GM19099 (cell line): Measurements from ENCODE around the gene ZNF618.

Experiments used
- POLR2A ChIP-seq: IDR thresholded peaks from 3 replicates; pipeline ENCODE4 v1.6.1; 2011; ENCODE audit warnings: low read depth; ENCODE audit not compliant: insufficient read length; ENCODE audit errors: extremely low read depth

ZNF618 gene

DNA sequence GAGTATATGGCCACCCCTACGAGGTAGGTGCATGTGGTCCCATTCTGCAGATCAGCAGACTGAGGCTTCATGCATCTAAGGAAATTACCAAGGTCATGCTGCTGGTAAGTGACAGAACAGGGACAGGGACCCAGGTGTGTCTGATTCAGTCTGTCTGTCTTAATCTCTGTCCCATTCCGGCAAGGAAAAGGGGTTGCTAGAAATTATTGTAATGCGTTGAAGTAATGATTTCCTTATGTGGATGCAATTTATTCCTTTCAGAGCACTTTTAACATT, 125.2 kb downstream of the ZNF618 start:
- TF ChIP-seq POLR2A, result no peak

DNA sequence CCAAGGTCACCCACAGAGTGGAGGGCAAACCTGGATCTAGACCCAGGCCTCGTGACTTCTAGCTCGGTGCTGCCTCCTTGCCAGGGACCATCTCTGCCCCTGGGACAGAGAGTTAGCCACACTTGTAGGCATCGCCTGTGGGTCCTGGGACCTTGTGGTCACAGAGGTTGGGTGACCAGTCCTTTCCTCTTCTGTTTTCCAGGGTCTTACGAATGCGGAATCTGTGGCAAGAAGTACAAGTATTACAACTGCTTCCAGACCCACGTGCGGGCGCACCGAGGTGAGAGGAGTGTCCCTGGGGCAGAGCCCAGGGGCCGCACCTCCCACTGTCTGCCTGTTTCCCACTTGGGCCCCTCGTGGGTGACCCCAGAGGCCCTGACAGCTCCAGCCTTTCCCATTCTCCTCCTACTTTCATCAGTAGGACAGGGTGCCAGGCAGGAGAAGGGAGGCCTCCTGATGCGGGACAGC, 125.7 kb downstream of the ZNF618 start:
- no peak for TF ChIP-seq POLR2A

DNA sequence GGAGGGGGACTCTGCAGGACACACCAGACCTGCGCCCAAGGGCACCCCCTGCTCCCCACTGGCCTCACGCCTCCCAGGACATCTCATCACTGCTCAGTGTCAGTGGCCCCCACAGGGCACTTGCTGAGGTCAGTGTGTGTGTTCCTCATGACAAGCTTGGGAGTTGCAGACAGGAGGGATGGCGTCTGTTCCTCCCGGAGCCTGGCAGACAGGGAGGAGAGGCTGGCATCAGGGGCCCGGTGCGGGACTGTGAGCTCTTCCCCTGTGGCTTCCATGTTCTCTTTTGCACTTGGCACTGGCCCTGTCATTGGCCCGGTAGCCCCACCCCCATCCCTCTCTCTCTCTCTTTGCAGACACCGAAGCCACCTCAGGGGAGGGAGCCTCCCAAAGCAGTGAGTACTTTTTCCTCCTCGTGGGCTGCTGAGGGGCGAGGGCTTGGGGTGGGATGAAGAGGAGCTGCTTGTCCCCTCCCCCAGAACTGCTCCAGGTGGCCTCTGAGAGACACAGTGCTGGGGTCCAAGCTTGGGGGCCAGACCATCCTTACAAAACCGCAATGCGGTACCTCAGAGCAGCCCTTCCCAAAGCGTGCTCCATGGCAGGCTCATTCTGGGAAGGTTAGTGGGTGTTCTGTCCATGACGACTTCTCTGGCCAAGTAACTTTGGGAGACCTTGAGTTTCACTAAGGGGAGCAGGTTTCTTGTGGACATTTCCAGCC, 126.3 kb downstream of the ZNF618 start:
- no peak for TF ChIP-seq POLR2A

- no peak for TF ChIP-seq POLR2A
Measured at GRCh38 chr9:114002986-114003350, 126.9 kb downstream of the ZNF618 start.

DNA sequence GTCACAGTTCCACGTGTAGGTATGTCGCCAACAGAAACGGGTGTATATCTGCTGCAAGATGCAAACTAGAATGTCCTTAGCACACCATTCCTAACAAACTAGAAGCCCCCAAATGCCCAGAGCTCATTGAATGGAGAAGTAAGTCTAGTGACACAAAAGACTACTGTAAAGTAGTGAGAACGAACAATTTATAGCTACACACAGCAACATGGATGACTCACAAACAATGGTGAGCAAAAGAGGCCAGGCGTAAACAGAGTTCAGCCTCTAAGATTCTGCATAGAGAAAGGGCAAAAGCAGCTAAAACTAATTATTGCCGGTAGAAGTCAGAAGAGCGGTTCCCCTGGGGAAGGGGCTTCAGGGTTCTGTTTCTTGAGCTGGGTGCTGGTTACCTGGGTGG, 127.2 kb downstream of the ZNF618 start:
- no peak for TF ChIP-seq POLR2A

GRCh38 chr9:114003758-114004157, 127.6 kb downstream of the ZNF618 start:
- TF ChIP-seq POLR2A, result no peak

DNA sequence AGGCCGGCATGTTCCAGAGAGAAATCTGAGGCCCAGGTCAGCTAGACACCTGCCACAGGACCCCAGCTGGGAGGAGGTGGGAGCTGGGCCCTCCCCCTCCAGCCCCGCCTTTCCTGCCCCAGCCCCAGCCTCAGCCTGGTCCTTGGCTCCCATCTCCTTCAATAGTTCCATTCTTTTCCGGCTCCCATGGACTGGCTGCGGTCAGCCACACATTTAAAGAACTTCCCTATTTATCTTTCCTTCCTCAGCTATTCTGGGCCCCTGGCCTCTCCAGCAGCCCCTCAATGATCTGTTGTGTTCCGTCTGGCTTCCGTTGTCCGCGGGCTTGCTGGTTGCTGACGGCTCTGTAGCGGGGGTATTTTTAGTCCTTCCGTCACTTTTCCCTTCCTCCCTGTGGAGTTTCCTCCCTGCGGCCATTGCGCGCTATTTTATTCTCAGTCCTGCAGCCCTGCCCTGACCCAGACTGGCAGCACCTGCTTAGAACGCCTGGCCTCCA, 128.2 kb downstream of the ZNF618 start:
- no peak for TF ChIP-seq POLR2A

- no peak for TF ChIP-seq POLR2A
Measured at GRCh38 chr9:114005371-114006154, 129.5 kb downstream of the ZNF618 start.

GRCh38 chr9:114006155-114006550, 130.0 kb downstream of the ZNF618 start:
- TF ChIP-seq POLR2A, result no peak

DNA sequence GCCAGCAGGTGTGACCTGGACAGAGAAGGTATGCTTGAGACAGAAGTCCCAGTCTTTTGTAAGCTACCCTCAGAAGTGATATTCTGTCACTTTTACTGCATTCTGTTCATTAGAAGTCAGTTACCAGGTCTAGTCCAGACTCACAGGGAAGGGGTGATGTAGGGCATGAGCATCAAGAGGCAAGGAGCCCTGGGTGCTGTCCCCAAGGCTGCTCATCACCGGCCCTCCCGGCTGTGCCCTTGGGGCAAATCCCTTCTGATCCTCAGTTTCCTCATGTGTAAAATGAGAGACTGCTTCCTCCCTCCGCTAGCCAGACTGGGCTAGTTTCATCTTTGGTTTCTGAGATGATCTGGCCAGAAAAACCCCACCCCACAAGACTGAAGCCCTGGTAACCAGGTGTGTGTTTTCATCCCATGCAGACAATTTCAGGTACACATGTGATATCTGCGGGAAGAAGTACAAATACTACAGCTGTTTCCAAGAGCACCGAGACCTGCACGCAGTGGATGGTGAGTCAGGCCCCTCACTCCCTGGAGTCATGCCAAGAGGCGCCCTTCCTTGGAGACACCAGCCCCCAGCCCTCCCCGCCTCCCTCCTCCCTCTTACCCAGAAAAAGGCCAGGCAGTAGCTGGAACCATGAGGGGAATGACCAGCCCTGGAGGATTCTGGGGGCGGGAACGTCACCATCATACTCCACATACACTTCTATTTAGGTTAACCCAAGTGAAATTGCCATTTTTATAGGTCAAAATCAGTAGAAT, 131.0 kb downstream of the ZNF618 start:
- no peak for TF ChIP-seq POLR2A

DNA sequence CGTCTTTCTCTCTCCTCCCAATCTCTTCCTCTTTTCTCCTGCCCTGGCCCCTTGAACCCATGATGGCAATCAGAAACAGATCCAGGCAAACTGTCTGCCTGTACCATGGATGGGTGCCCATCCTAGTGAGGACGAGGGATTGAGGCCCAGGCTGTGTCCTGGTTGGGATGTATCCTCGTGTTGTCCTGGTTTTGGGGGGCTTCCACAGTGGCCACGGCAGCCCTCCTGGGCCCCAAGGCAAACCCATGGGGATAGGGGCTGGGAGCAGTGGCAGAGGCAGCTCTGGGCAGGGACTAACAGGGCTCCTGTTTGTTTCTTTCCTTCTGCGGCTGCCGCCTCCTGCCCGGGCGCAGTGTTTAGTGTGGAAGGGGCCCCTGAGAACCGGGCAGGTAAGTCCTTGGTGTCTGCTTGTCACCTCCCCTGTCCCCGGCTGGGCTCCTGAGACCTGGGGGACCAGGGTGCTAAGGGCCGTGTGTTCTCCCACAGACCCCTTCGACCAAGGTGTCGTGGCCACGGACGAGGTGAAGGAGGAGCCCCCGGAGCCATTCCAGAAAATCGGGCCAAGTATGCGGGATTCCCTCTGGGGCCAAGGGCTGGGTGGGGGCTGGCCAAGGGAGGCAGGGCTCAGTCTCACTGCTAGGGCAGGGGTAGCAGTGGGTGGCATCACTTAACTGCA, 132.0 kb downstream of the ZNF618 start:
- no peak for TF ChIP-seq POLR2A

GRCh38 chr9:114008667-114009410, 132.7 kb downstream of the ZNF618 start:
- no peak for TF ChIP-seq POLR2A

GRCh38 chr9:114011313-114011712, 135.2 kb downstream of the ZNF618 start:
- no peak for TF ChIP-seq POLR2A

GRCh38 chr9:114012126-114012525, 136.0 kb downstream of the ZNF618 start:
- TF ChIP-seq POLR2A, result no peak
